ENCODE results near the gene NLRP9.

Gene NLRP9

GRCh38 chr19:55687281-55688201 lies 50.7 kb downstream of the NLRP9 start:
- DNase-seq = no peak

GRCh38 chr19:55686311-55687050 lies 51.7 kb downstream of the NLRP9 start:
- DNase-seq = no peak

- no peak for DNase-seq
These were observed 52.4 kb downstream of the NLRP9 start for GRCh38 chr19:55685776-55686175.

GRCh38 chr19:55684946-55685681 lies 53.1 kb downstream of the NLRP9 start:
- DNase-seq = no peak

GRCh38 chr19:55683449-55684261 lies 54.5 kb downstream of the NLRP9 start:
- no peak for DNase-seq

GRCh38 chr19:55681131-55682092 lies 56.8 kb downstream of the NLRP9 start:
- DNase-seq = no peak

GRCh38 chr19:55680339-55681130 lies 57.7 kb downstream of the NLRP9 start:
- DNase-seq = no peak

GRCh38 chr19:55679343-55680257 lies 58.6 kb downstream of the NLRP9 start:
- no peak for DNase-seq

GRCh38 chr19:55678121-55678671 lies 60.0 kb downstream of the NLRP9 start:
- no peak for DNase-seq

GRCh38 chr19:55677572-55678028 lies 60.6 kb downstream of the NLRP9 start:
- DNase-seq = no peak

- DNase-seq = no peak
These were observed 61.2 kb downstream of the NLRP9 start for GRCh38 chr19:55676889-55677505.

- no peak for DNase-seq
These were observed 61.8 kb downstream of the NLRP9 start for GRCh38 chr19:55676383-55676782.

GRCh38 chr19:55675661-55676354 lies 62.4 kb downstream of the NLRP9 start:
- DNase-seq = no peak

GRCh38 chr19:55674841-55675660 lies 63.2 kb downstream of the NLRP9 start, which contains the start of gene EPN1:
Gene EPN1 (plus strand): TSS chr19:55675226. CDS start chr19:55678628, 3,402 bp downstream.
- peak; percentile 98 for DNase-seq

GRCh38 chr19:55674459-55674840 lies 63.8 kb downstream of the NLRP9 start:
- no peak for DNase-seq

GRCh38 chr19:55673889-55674288 lies 64.3 kb downstream of the NLRP9 start:
- DNase-seq = no peak

GRCh38 chr19:55673465-55673864 lies 64.7 kb downstream of the NLRP9 start:
- no peak for DNase-seq
